NCI-H187 treated with DMSO at 0.1 percent for 48 hours (cell line): ENCODE data around the gene TERT.

Source experiments
- DNase-seq: peaks from one replicate; lab custom pipeline; 2025; lab: John Stamatoyannopoulos, UW

Gene TERT

GRCh38 chr5:1259806-1260480, 34.9 kb downstream of the TERT start:
- no peak for DNase-seq

GRCh38 chr5:1257841-1258240, 37.0 kb downstream of the TERT start:
- DNase-seq = no peak

GRCh38 chr5:1257363-1257762, 37.5 kb downstream of the TERT start:
- no peak for DNase-seq

- DNase-seq = no peak
Observed at GRCh38 chr5:1256776-1257175, 38.1 kb downstream of the TERT start.

- no peak for DNase-seq
Observed at GRCh38 chr5:1255081-1255561, 39.7 kb downstream of the TERT start.

- no peak for DNase-seq
Observed at GRCh38 chr5:1254196-1254595, 40.7 kb downstream of the TERT start.

- no peak for DNase-seq
Observed at GRCh38 chr5:1253456-1254105, 41.3 kb downstream of the TERT start.

GRCh38 chr5:1252681-1253080, 42.2 kb downstream of the TERT start:
- no peak for DNase-seq

- no peak for DNase-seq
Observed at GRCh38 chr5:1251678-1252580, 42.9 kb downstream of the TERT start.

GRCh38 chr5:1249366-1250280, 45.2 kb downstream of the TERT start:
- no peak for DNase-seq

GRCh38 chr5:1247811-1248210, 47.1 kb downstream of the TERT start:
- DNase-seq = no peak

GRCh38 chr5:1246711-1247431, 48.0 kb downstream of the TERT start:
- no peak for DNase-seq

GRCh38 chr5:1245905-1246576, 48.8 kb downstream of the TERT start:
- no peak for DNase-seq

- no peak for DNase-seq
Observed at GRCh38 chr5:1244976-1245375, 49.9 kb downstream of the TERT start.

- no peak for DNase-seq
Observed at GRCh38 chr5:1244255-1244654, 50.6 kb downstream of the TERT start.

- no peak for DNase-seq
Observed at GRCh38 chr5:1243487-1244130, 51.3 kb downstream of the TERT start.

GRCh38 chr5:1242733-1243486, 52.0 kb downstream of the TERT start:
- DNase-seq = no peak

GRCh38 chr5:1241509-1242080, 53.3 kb downstream of the TERT start:
- DNase-seq = no peak
